PC-3 (cell line): ENCODE measurements around the gene INPP5D.

Experiments used
- CTCF ChIP-seq: fragments of 300-600 bp; sonication (generic); conservative IDR thresholded peaks from 2 replicates; pipeline ENCODE4 v1.5.1; 2017; ENCODE audit warnings: antibody characterized with exemption, low read depth, mild to moderate bottlenecking, low read length
- EZH2 ChIP-seq: fragments of 300-600 bp; sonication (generic); IDR thresholded peaks from one replicate; pipeline ENCODE4 v1.6.1; 2017; ENCODE audit warnings: antibody characterized with exemption, mild to moderate bottlenecking, low read length; ENCODE audit not compliant: unreplicated experiment
- EZH2phosphoT487 ChIP-seq: fragments of 300-600 bp; sonication (generic); IDR thresholded peaks from 2 replicates; pipeline ENCODE4 v1.6.1; 2018; ENCODE audit warnings: mild to moderate bottlenecking, antibody characterized with exemption, low read length, borderline replicate concordance

DNA sequence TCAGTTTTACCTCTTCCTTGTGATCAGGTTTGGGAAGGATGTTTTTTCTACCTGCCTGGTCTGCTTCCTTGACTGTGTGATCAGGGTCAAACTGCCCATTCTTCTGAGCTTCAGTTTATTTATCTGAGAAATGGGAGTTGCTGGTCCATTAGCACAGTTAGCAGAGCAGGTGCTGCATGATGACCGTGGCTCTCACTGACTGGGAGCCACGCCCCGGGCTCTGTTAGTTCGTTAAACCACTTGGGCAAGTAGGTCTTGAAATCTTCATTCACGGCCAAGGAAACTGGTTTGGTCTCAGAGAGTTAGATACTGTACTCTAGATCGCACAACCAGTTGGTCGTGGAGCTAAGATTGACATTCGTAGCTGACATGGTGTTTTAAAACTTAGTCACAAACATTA is 41.7 kb downstream of the INPP5D start:
- TF ChIP-seq CTCF (no peak), EZH2 (no peak), EZH2phosphoT487 (no peak)
